ENCODE data around the gene SLC9A6.
"Not testable (repeated sequence)": the region's sequence is repeated elsewhere in the genome, so short reads cannot be mapped to it uniquely, and the experiment has no call there.

The SLC9A6 gene

DNA sequence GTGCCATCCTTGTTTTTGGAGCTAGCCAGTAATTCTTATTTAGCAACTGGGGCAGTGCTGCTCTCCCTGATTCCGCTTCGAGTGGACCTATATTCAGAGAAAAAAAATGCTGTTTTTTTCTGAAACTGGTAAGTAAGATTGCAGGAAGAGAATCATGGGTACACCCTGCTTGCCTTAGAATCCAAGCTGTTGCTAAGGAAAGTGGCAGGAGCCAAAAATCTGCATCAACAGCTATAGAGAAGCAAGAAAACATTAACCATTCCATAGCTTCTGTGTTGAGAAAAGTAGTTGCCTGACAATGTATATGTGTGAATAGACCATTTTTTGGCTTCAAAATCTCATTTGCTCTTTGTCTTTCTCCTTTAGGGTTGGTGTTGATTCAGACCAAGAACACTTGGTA, 44.5 kb downstream of the SLC9A6 start:
- no peak for DNase-seq (ENCODE audit: low read depth)

- DNase-seq (ENCODE audit: low read depth) = no peak
These were observed 45.3 kb downstream of the SLC9A6 start for GRCh38 chrX:136030303-136031191.

DNA sequence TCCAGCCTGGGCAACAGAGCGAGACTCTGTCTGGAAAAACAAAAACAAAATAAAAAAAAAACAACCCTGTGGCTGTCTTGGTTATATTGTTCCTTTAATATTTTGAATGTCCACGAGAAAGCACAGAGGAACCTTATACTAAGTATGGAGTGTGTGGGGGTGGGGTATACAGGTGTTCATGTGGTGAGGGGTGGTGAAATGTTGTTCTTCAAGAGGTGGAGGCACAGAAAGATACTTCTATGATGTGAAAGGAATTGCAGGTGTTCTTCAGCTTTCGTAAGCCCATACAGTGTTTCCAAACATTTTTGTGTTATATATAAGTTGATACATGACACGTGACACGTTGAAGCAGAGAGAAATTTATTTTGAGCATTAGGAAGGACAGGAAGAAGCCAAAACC, 46.4 kb downstream of the SLC9A6 start:
- no peak for DNase-seq (ENCODE audit: low read depth)

DNA sequence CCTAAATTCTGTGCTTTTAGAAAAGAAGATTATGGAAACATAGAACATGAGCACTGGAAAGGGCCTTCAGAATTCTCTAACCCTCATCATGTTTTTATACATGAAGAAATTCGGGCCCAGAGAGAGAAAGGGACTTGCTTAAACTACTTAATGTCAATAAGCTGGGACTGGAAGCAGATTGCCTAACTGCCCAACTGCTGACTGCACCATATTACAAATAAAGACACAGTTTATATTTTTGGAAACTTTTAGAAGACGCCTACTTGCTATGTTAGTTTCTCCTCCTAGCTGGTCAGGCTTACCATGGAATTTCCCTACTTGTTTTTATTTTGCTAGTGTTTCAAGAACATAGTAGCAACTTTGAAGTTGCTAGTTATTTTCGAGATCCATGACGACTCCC, 47.1 kb downstream of the SLC9A6 start:
- no peak for DNase-seq (ENCODE audit: low read depth)

GRCh38 chrX:136034668-136035067, 49.4 kb downstream of the SLC9A6 start:
- no peak for DNase-seq (ENCODE audit: low read depth)

DNA sequence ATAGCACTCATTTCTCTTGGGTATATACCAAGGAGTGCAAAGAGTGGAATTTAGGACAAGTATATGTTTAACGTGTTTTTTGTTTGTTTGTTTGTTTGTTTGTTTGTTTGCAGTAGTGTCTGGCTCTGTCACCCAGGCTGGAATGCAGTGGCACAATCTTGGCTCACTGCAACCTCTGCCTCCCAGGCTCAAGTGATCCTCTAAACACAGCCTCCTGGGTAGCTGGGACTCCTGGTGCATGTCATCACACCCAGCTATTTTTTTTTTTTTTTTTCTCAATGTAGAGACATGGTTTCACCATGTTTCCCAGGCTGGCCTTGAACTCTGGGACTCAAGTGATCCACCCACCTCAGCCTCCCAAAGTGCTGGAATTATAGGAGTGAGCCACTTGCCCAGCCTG, 50.4 kb downstream of the SLC9A6 start:
- no peak for DNase-seq (ENCODE audit: low read depth)

DNA sequence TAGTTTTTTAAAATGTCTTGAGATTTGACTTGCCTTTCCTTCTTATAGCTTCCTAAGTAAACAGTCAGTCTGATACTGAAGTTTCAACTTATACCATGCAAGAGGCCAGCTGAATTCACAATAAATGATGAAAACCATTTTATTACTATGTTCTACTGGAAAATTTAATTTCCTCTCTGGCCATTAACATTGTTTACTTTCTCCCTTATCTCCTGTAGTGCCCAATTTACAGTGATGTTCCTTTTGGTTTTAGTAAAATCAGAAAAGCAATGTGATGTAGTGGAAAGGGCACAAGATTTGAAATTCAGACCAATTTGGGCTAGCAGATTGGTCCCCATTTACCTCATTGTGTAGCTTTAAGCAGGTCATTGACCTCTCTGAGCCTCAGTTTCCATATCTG, 54.2 kb downstream of the SLC9A6 start:
- DNase-seq (ENCODE audit: low read depth) = no peak

GRCh38 chrX:136039968-136040367, 54.7 kb downstream of the SLC9A6 start:
- DNase-seq (ENCODE audit: low read depth) = no peak

DNA sequence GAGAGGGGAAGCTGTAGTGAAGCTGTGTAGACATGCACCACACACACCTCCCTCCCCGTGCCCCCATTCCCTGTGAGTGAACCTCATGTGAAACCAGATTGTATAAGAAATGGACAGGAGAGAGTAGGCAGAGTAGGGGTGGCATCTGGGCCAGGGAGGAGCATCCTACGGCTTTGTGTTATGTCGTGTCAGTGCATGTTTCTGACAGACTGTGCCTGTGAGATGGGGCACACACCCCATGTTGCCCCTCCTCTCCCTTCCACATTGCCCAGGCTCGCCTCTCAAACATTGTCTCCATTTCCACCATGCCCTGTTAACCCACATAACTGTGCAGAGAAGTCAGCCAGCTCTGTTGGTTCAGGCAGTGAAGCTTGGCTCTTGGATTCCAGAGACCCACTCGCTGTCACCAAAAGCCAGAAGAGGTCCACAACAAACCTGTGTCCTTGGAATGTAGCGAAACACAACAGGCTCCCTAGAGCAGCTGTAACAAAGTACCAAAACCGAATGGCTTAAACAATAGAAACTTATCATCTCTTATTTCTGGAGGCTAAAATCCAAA, 56.1 kb downstream of the SLC9A6 start:
- no peak for DNase-seq (ENCODE audit: low read depth)

DNA sequence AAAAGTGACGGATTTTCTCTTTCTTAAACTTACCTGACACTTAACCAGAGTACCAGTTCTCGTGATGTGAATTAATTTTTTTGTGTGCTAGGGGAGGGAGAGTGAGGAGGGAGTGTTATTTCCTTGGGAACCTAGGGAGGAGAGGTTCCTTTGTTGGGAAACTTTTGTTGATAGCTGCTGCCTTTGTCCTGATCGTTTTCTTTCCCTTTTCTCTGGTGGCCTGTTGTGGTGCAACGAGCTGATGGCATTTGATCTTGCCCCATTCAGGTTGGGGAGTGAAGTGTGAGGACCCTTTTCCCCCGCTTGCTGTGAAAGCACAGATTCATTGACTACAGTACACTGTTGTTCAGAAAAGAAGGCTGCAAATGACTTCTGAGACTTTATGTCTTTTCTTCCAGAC, 59.8 kb downstream of the SLC9A6 start:
- DNase-seq (ENCODE audit: low read depth) = no peak

DNA sequence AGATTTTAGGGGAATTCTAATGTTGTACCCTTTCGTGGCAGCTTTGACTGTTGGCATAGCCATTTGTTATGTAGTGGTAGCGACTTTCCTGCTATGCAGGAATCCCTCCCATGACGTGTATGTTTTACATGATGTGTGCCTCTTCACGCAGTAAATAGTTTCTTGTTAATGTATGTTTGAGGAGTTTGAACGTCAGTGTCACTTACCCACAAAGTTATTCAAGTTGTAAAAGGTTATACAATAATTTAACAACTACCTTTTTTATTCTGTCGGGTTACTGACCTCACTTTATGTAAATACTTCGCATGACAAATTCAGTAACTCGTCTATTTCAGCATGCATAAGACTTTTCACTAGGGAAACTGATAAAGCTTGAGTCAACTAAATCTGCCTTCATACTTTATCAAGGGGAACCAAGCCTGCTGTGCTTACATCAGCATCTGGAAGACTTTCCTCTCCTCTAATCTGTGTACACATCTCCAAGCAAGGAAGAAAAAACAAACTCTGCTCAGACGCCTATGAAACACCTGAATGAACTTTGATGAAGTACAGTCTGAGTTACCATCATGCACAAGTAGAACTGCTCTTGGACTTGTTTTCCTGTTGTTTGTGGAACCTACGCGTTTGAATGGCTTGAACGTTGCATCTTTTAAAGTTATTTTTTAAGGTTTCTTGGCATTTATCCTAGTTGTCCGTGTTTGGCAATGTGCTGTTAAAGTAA, 61.2 kb downstream of the SLC9A6 start:
- no peak for DNase-seq (ENCODE audit: low read depth)

- DNase-seq (ENCODE audit: low read depth) = no peak
These were observed 61.9 kb downstream of the SLC9A6 start for GRCh38 chrX:136047016-136047642.

DNA sequence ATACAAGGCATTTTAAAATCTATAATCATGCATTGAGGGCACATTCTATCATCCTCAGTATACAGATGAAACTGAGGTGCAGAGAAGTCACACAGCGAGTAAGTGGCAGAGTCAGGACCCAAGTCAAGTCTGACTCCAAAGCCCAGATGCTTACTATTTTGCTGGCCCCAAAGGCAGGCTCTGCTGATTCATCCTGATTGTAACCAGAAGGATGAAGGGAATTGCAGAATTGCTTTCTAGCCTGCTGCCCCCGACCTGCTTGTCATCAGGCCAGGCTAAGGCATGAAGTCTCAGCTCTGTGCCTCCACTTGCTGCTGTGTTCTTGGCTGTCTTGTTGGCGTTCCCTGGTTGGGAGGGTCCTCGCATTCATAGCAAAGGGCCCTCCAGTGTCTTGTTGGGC, 62.7 kb downstream of the SLC9A6 start:
- no peak for DNase-seq (ENCODE audit: low read depth)

DNA sequence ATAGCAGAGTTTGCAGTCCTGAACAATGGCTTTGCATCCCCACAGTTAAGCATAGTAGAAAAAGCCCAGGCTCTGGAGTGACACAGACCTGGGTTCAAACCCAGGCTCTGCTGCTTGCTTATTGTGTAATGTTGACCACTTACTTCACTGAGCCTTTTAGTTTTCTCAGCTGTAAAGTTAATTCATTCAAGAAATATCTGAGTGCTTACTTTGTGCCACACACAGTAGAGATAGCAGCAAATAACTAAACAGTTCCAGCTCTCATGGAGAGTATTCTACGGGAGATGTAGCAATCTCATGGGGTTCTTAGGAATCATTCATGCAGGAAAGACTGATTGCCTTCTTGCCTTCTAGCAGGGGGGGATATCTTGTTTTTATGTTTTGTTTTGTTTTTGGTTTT, 63.2 kb downstream of the SLC9A6 start:
- no peak for DNase-seq (ENCODE audit: low read depth)

DNA sequence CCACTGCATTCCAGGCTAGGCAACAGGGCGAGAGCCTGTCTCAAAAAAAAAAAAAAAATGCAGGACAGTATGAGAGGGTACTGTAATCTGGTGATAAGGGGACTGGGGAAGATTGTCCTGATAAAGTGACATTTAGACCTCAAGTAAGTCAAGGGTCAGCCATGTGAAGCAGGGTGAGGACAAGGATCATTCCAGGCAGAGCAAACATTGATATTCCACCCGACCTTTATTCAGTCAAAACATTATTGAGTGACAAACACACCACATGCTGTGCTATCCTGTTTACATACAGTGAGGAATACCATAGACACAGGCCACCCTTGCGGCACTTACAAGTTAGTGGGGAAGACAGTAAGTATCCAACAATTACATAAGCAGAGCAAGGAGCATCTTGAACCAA, 64.4 kb downstream of the SLC9A6 start:
- DNase-seq (ENCODE audit: low read depth) = no peak

DNA sequence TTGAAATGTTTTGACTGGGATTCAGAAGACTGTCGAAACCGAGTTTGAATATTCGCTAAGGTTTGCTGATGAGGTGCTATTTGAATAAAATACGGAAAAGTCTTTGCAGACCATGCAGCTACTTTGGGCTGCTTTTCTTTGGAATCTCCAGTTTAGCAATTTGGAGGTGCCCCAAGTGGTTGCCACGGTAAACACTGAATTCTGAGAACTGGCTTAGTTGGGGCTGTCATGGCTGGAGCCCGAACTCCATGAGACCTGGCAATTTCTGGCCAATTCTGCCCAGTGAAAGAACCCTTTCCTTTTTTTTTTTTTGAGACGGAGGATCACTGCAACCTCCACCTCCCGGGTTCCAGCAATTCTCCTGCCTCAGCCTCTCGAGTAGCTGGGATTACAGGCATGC, 65.6 kb downstream of the SLC9A6 start:
- DNase-seq (ENCODE audit: low read depth) = not testable (repeated sequence)

DNA sequence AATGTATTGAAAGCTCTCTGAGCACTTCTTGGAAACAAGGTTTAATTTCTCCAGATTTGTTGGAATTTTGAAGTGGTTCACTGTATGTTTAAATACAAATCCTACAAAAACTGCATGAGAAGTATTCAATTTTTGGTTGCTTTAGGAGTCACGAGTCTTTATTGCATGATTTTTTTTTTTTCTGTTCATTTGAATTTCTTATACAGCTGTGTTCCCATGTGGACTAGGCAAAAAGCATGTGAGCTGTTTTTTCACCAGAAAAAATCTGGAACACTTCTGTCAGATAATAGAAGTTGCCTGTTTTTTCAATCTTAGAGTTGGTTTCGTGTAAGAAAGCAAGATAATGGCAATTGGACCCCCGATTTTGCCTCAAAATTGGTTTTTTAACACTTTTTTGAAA, 66.4 kb downstream of the SLC9A6 start:
- DNase-seq (ENCODE audit: low read depth) = no peak

- no peak for DNase-seq (ENCODE audit: low read depth)
These were observed 70.5 kb downstream of the SLC9A6 start for GRCh38 chrX:136055651-136056221.

DNA sequence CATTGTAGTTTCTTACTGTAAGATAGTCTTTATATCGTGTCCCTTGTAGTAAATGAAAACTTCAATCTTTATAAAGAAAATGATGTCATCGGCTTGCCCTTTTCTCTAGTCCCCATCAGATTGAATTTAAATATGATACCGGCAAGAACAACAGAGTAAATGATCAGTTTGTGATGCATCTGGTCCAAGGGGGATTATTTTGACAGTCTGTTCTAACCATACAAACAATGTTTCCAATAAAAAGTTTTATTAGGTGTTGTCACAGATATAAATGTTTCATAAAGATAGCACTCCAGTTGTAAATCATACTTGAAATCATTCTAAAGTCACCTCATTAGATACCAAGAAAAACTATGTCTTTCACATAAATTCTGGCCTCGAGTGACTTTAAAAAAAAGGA, 72.3 kb downstream of the SLC9A6 start:
- no peak for DNase-seq (ENCODE audit: low read depth)

GRCh38 chrX:136059350-136059749, 74.1 kb downstream of the SLC9A6 start:
- no peak for DNase-seq (ENCODE audit: low read depth)

GRCh38 chrX:136061286-136061685, 76.1 kb downstream of the SLC9A6 start:
- no peak for DNase-seq (ENCODE audit: low read depth)

- no peak for DNase-seq (ENCODE audit: low read depth)
These were observed 76.5 kb downstream of the SLC9A6 start for GRCh38 chrX:136061696-136062095.
